Stimulated activated CD8-positive, alpha-beta memory T cell treated with anti-CD3 and anti-CD28 coated beads, Interleukin-7, amount 100 ng/mL, for 48 hours (primary cell): ENCODE data around the gene CIZ1.
A peak's percentile ranks its signal among the peaks of the same experiment; 100 is the strongest.
"Not testable (repeated sequence)": the region's sequence is repeated elsewhere in the genome, so short reads cannot be mapped to it uniquely, and the experiment has no call there.

ENCODE experiments used
- DNase-seq, 2 donors: peaks; one replicate each; pipeline ENCODE4 v3.0.0-alpha.2; 2020; ENCODE audit warnings: low read depth in 1 of 2; ENCODE audit errors: extremely low read depth in 1 of 2

The CIZ1 gene, protein sequence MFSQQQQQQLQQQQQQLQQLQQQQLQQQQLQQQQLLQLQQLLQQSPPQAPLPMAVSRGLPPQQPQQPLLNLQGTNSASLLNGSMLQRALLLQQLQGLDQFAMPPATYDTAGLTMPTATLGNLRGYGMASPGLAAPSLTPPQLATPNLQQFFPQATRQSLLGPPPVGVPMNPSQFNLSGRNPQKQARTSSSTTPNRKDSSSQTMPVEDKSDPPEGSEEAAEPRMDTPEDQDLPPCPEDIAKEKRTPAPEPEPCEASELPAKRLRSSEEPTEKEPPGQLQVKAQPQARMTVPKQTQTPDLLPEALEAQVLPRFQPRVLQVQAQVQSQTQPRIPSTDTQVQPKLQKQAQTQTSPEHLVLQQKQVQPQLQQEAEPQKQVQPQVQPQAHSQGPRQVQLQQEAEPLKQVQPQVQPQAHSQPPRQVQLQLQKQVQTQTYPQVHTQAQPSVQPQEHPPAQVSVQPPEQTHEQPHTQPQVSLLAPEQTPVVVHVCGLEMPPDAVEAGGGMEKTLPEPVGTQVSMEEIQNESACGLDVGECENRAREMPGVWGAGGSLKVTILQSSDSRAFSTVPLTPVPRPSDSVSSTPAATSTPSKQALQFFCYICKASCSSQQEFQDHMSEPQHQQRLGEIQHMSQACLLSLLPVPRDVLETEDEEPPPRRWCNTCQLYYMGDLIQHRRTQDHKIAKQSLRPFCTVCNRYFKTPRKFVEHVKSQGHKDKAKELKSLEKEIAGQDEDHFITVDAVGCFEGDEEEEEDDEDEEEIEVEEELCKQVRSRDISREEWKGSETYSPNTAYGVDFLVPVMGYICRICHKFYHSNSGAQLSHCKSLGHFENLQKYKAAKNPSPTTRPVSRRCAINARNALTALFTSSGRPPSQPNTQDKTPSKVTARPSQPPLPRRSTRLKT

DNA sequence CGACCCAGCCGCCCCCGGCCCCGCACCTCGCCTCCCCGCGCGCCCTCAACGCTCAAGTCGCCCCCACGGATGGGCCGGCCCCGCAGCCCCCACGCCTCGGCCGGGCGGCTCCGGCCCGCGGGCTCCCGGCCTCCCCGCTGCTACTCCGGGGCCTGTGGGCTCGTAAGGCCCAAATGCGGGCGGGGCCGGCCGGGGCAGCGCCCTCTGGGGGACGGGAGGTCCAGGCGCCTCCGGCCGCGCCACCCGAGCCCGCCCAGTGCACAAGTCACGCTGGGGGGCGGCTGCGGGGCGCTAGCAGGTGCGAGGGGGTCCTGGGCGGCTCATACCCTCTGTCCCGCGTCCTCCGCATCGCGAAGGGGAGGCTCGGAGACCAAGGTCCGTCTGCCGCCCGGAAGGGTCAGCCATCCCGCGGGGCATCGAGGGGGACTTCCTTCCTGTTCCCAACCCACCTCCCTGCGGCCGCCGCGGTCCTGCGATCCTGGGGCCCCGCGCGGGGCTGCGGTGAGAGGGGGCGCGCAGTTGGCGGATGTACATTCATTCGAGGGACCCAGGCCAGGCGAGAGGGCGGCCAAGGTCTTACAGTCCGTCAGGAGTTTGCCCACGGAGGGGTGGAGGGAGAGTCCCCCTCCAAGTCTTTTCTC is at the start of gene CIZ1:
Gene CIZ1, minus strand, starts transcription at position 167 of the 641 bp plus-strand sequence. CDS start 715 bp downstream, outside the sequence.
- DNase-seq = peak; percentile 48 to 63

DNA sequence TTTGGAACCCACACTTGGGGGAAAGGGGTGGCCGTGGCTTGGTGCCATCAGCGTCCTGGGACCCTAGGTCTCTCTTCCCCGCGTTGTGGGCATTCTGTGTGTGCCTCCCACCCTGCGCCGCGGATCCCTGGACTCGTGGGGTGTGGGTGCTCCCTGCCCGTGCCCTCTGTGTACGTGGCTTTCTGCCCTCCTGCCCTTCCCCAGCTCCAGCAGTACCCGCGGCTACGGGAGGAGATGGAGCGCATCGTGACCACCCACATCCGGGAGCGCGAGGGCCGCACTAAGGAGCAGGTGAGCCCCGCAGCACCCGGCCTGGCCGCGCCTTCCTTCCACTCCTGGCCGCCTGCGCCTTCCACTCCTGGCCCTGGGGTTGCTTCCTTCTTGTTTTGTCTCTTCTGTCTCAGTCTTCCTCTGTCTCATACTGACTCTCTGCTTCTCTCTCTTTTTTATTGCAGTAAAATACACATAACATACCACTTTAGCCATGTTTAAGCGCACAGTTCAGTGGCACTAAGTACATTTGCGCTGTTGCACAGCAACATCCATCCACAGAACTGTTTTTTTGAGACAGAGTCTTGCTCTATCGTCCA is 42.5 kb upstream of the CIZ1 start:
- DNase-seq = no peak

DNA sequence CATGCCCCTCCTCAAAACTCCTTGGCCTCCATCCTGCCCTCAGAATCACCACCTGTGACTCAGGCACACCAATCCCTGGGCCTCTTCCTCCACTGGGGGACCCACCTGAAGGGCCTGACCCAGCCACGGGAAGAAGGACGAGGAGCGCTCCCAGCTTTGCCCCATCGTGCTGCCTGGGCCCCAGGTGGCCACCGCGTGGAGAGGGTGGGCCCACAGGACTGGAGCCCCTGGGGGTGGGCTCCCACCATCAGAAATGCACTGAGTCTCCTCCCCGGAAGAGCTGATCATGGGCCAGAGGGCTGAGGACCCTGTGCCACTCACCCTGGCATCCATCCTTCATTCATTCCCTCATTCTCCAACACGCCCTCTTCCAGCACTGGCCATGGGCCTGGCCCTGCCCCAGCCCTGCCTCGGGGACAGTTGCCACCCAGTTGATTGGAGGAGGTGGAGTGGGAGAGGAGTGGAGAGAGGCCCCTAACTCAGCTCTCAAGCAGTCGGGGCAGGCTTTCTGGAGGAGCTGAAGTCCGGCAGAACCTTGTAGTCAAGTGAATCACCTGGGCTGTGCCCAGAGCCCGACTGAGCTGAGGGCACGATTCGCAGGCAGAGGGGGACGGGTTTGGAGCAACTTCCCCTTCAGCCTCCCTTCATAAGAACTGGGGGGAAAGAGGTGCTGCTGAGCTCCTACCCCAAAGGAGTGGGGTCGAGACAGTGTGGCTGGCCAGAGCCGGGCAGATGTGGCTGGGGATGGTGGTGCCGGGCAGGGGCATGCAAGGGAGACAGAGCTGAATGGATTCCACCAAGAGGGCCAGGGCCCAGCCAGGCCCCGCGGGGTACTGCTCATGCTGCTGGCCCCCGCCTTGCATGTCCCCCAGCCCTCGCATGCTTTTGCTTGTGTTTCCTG is 41.4 kb upstream of the CIZ1 start:
- DNase-seq = no peak

DNA sequence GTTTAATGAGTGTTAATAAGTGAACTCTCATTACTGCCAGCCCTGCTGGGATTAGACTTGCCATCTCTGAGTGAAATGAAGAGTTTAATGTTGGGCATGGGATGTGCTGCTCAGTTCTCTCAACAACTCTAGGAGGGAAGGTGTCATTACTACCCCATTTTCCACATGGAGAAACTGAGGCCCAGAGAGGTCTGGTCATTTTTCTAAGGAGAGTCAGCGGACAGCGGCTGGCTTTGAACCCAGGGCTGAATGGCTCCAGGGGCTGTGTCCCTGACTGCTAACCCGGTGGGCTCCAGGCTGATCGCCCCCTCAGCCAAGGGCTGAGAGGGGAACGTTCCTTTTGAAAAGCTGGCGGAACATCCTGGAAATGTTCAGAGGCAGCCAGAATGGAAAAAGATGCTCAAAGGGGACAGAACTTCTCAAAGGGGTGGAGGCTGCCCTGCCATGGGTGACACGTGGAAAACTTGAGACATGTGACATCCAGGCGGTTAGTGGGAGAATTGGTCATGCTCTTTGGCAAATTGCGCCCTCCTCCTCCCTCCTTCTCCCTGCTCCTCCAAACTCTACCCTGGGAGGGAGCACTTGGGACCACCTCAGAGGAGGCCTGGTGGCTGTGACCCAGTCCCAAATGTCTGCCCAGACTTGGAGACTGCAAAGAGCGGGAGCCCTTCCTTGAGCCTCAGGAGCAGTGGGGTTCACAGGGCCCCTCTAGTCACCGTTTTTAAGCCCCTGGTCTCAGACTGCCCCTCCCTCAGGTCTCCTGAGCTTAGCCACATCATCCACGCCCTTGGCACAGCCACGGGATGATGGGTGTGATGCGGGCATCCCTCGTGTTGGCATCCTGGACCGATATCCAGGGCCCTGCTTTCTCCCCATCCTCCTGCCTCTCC is 40.5 kb upstream of the CIZ1 start:
- DNase-seq = no peak

DNA sequence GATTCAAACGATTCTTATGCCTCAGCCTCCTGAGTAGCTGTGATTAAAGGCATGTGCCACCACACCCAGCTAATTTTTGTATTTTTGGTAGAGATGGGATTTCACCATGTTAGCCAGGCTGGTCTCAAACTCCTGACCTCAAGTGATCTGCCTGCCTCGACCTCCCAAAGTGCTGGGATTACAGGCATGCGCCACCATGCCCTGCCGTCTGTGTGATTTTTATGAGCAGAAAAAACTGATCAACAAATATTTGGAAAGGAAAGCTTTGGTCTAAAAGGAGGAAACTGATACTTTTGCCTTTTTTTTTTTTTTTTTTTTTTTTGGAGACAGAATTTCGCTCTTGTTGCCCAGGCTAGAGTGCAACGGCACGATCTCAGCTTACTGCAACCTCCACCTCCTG is 39.5 kb upstream of the CIZ1 start:
- not testable (repeated sequence) for DNase-seq

DNA sequence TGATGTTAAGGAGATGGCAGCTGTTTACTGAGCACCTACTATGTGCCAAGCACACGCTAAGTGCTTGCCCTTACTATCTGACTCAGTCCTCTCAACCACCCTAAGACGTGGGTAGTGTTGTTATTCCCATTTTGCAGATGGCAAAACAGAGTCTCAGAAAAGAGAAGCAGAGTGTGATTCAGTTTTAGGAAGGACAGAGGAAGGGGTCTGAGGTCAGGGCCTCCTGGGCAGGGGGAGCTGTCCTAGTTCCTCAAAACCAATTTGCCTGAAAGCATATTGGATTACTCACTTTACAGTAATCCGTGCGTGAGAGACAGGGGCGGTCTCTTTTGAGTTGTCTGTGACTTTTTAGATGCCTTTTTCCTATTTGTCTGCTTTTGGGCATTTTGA is 35.0 kb upstream of the CIZ1 start:
- no peak for DNase-seq

DNA sequence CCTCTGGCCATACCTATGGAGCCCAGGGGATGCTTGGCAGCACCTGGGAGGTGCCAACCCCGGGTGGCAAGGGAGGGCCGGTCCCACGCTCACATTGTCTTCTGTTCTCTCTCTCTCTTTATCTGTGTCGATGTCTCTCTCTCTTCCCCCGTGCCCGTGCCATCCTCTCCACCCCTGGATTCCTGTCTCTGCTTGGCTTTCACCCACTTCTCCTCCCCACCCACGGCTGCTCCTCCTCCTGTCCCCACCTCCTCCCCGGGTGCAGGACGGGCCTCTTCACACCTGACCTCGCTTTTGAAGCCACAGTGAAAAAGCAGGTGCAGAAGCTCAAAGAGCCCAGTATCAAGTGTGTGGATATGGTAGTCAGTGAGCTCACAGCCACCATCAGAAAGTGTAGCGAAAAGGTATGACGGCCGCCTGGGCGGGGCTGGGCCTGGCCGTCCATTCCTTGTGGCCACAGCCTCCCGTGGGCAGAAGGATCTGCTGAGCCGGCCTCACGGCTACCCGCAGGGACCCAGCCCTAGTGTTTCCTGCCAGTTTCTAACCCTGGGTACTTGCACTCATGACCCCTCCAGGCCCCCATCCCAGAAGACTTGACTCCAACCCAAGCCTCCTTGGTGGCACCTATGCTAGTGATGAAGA is 34.5 kb upstream of the CIZ1 start:
- no peak for DNase-seq

DNA sequence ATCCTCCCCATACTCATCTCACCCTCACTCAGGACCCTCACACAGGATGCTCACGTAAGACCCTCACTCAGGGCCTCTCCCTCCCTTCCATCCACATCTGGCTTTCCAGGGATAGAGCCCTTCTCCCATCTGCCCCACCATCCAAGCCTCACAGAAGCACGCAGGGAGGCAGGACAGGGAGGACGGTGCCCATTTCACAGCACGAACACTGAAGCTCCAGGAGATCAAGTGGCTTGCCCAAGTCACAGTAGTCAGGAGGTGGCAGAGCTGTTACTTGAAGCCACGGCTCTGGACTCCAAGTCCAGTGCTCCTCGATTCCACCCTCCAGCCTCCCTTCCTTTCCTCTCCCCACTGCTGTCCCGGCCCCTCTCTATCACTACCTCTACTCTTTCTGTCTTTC is 33.5 kb upstream of the CIZ1 start:
- DNase-seq = no peak

DNA sequence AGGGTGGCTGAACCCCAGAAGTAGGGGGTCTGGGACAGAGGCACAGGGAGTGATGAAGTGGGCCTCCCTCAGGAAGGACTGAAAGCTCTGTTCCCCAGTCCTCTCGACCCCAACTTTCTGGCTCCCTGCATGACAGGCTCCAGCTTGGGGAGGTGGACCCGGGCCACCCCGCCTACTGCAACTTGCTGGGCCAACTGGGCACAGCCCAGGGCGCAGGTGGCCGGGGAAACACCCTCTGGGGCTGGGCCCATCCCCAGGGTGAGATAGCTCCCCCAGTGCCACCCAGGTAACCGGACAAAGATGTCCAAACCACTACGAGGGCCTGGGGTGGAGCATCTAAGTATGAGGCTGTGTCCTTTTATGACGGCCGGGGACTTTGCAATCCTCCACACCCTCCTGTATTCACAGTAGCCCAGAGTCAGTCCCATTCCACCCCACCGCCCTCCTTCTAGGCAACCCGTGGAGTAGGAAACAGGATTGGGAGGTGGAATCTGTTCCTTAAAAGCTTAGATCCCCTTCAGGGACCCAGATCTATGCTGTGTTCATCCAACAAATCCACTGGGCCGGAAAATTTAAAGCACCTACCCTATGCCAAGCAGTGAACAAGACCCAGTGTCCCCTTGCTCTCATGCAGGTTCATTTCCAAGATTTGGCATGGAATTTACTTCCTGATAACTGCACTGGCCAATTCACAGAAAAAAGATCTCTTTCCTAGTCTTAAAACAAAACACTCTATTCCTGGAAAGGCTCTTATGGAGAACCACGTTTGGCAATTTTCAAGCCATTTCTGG is 31.7 kb upstream of the CIZ1 start:
- DNase-seq = no peak

DNA sequence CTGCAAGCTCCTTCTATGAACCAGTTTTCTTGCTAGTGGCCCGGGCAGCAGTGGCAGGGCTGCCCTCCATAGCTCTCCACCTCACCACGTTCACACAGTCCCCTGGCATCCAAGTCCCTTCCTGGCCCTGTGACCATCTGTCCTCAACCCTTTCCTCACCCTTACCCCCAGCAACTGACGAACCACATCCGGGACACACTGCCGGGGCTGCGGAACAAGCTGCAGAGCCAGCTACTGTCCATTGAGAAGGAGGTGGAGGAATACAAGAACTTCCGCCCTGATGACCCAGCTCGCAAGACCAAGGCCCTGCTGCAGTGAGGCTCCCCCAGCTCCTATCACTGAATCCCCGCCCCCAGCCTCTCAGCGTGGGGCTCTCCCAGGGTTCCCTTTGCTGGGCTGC is 30.7 kb upstream of the CIZ1 start:
- no peak for DNase-seq

DNA sequence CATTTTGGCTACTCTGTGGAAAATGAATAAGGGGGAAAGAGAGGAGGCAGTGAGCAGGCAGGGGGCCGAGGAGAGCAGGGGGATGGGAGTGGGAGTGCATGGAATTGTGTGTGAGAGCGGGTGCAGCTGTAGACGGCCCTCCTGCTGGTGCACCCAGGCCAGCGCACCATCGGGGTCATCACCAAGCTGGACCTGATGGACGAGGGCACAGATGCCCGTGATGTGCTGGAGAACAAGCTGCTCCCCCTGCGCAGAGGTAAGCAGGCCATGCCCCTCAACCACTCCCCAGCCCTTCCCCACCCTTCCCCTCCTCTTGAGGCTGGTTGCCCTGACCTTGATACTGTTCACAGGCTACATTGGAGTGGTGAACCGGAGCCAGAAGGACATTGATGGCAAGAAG is 28.5 kb upstream of the CIZ1 start:
- DNase-seq = no peak

DNA sequence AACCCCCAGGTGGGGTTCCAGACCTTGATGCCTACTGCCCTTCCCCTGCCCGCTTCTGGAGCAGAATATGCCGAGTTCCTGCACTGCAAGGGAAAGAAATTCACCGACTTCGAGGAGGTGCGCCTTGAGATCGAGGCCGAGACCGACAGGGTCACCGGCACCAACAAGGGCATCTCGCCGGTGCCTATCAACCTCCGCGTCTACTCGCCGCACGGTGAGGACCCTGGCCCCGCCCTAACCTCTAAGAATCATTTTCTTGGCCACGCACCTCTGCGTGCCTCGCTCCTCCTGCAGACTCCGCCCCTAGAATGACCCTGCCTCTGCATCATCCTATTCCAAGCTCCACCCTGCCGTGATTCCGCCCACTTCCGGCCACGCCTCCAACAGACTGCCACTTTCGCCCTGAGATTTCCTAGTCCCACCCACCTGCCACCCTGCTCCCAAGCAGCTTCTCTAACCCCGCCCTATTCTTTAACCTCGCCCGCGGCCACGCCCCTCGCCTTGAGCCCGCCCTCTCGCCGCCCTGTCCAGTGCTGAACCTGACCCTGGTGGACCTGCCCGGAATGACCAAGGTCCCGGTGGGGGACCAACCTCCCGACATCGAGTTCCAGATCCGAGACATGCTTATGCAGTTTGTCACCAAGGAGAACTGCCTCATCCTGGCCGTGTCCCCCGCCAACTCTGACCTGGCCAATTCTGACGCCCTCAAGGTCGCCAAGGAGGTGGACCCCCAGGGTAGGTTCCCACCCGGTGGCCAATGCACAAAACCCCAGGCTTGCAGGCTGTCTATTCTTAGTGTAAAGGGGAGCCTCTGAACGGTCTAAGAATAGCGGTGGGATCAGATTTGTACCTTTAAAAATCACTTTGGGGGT is 27.4 kb upstream of the CIZ1 start:
- peak; percentile 82 to 96 for DNase-seq

DNA sequence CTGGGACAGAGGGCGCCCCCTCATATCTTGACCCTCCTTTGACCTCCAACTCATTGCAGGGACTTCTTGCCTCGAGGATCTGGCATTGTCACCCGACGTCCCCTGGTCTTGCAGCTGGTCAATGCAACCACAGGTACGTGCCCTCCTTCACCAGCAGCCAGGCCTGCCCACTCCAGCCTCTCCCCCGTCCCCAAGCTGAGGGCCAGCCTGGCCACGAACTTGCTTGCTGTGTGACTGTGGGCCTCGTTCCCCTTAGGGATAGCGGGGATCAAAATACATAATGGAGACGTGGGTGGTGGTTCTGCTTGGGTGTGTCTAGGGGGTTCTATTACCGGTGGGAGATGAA is 26.8 kb upstream of the CIZ1 start:
- DNase-seq = no peak

DNA sequence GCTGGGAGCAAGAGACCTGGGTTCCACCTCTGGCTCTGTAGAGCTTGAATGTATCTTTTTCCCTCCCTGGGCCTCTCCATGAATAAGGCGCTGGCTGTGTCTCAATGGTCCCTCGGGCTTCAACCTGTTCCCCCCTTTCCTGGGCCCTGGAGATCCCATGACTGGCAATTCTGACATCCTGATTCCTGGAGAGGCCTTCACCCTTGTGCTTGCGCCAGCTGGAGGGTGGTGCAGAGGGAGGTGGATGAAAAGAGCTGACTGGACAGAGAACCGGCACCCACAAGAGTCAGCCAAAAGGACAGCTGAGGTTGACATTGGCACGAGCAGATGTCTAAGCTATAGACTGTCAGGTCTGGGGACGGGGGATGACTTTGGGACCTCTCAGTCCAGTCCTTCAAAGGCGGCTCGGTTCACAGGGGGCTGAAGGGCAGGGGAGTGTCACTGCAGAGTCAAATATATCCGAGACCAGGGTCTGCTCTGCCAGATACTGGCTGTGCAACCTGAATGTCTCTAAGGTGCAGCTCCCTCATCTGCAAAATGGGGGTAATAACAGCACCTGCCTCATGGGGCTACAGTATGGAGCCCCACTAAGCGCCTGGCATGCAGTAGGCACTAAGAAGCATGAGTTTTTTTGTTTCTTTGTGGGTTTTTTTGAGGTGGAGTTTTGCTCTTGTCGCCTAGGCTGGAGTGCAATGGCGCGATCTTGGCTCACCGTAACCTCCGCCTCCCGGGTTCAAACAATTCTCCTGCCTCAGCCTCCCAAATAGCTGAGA is 25.6 kb upstream of the CIZ1 start:
- DNase-seq = no peak

DNA sequence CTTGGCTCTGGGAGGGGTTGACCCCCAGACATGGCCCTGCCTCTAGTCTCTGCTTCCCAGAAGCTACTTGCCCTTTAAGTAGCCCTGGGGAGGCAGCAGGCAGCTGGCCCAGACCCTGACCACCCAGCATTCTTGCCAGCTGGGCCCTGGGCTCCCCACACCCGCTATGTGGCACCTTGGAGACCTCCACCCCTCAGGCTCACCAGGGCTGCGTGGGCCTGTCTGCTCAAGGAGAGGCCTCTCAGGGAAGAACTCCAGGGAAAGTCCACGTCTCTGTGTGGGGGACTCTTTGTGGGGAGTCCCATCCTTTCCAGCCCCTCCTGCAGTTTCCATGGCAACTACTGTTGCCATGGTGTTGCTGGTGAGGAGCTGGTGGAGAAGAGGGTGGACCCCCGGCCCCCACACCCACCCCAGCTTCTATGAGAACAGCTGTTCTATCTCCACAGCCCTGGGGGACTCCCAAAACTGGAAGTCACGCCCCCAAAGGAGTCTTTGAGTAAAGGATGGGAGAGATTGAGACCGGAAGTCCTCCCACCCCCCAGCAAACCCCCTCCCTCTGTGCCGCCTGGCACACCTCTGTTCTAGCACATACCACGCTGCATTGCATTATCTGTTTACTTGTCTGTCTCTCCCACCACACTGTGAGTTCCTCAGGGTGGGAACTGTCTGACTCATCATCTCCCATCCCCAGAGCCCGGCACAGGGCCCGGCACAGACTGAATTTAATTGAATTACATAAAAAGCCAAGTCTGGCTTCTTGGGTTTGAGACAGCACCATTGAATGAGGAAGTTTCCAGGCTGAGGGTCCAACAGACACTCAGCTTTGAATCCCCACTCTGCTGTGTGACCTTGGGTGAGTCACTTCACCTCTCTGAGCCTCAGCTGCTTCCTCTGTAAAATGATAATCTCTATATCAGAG is 24.4 kb upstream of the CIZ1 start:
- DNase-seq = no peak
